Measurements from ENCODE around the gene C1orf159. TPM values are rescaled to one million over a fixed set of nuclear protein-coding genes. Genes with fewer than 3 reads are reported as not detected.

Gene C1orf159
- total RNA-seq, 2 experiments from 2014 or later = 11.1 to 11.3 TPM

- intact Hi-C loops (cut with DNase I, micrococcal nuclease) = no loop called here
- no peak for TF ChIP-seq CTCF (IDR thresholded peaks at IDR 0.05)
- no peak overlapping the region for H3K4me3 ChIP-seq (ENCODE audit: low read length)
- ChIA-PET CTCF (no interaction called here), POLR2A (no interaction called here)
- DNase-seq (peak in 3 of 14 experiments; percentile 1 to 28 (median 4)), ATAC-seq (ENCODE audit: poor library complexity) (no peak)
- Mint-ChIP-seq H3K4me1 (ENCODE audit: low read depth) (no peaks in the 10 kb centered on the region), H3K9me3 (no peaks in the 10 kb centered on the region), H3K27ac (no peak overlapping the region), H3K36me3 (ENCODE audit: low read depth) (no peaks in the 10 kb centered on the region), H3K27me3 (no peaks in the 10 kb centered on the region), H3K4me3 (no peak overlapping the region)
- H3K27ac ChIP-seq (ENCODE audit: low read depth in 1 of 2, low read length in 2 of 2) = no peak overlapping the region
- H3K27me3 ChIP-seq (ENCODE audit: control insufficient read depth in 1 of 2, insufficient read depth in 2 of 2, low read length in 2 of 2) = peaks cover 4 to 7% of the 10 kb centered on the region in 2 experiments
- peaks cover 14% of the 10 kb centered on the region for H3K4me1 ChIP-seq (ENCODE audit: insufficient read depth, low read length)
- no peaks in the 10 kb centered on the region for H3K36me3 ChIP-seq (ENCODE audit: insufficient read depth, low read length)
- H3K9me3 ChIP-seq (ENCODE audit: control insufficient read depth in 1 of 2, insufficient read depth in 1 of 2, low read length in 2 of 2) = peaks cover 0 to 3% of the 10 kb centered on the region in 2 experiments
These were observed 33.0 kb downstream of the C1orf159 start for GRCh38 chr1:1082776-1083415.

GRCh38 chr1:1082239-1082775, 33.6 kb downstream of the C1orf159 start:
- Mint-ChIP-seq H3K4me3 (no peak overlapping the region), H3K27me3 (no peaks in the 10 kb centered on the region), H3K4me1 (ENCODE audit: low read depth) (no peaks in the 10 kb centered on the region), H3K27ac (no peak overlapping the region), H3K9me3 (no peaks in the 10 kb centered on the region), H3K36me3 (ENCODE audit: low read depth) (no peaks in the 10 kb centered on the region)
- H3K4me1 ChIP-seq (ENCODE audit: insufficient read depth, low read length) = peaks cover 14% of the 10 kb centered on the region
- H3K36me3 ChIP-seq (ENCODE audit: insufficient read depth, low read length) = no peaks in the 10 kb centered on the region
- peaks cover 4 to 7% of the 10 kb centered on the region in 2 experiments for H3K27me3 ChIP-seq (ENCODE audit: control insufficient read depth in 1 of 2, insufficient read depth in 2 of 2, low read length in 2 of 2)
- H3K9me3 ChIP-seq (ENCODE audit: control insufficient read depth in 1 of 2, insufficient read depth in 1 of 2, low read length in 2 of 2) = peaks cover 0 to 3% of the 10 kb centered on the region in 2 experiments
- H3K27ac ChIP-seq (ENCODE audit: low read depth in 1 of 2, low read length in 2 of 2) = no peak overlapping the region
- peak in 2 of 14 experiments; percentile 0 to 22 for DNase-seq
- POLR2A ChIA-PET = no interaction called here
- TF ChIP-seq CTCF (IDR thresholded peaks at IDR 0.05) = no peak
- H3K4me3 ChIP-seq (ENCODE audit: low read length) = no peak overlapping the region
- CTCF ChIA-PET = interaction anchor here (0.7 kb wide), 1 partner anchor 93 kb away, joined by 3 read pairs; no protein-coding TSS in a partner anchor
- intact Hi-C loops (cut with DNase I, micrococcal nuclease) = no loop called here
- no peak for ATAC-seq (ENCODE audit: poor library complexity)

- CTCF ChIA-PET = interaction anchor here (0.7 kb wide), 1 partner anchor 93 kb away, joined by 3 read pairs; no protein-coding TSS in a partner anchor
- Histone ChIP-seq H3K27me3 (ENCODE audit: control insufficient read depth in 1 of 2, insufficient read depth in 2 of 2, low read length in 2 of 2) (peaks cover 4 to 7% of the 10 kb centered on the region in 2 experiments), H3K9me3 (ENCODE audit: control insufficient read depth in 1 of 2, insufficient read depth in 1 of 2, low read length in 2 of 2) (peaks cover 0 to 3% of the 10 kb centered on the region in 2 experiments), H3K4me1 (ENCODE audit: insufficient read depth, low read length) (peaks cover 14% of the 10 kb centered on the region), H3K27ac (ENCODE audit: low read depth in 1 of 2, low read length in 2 of 2) (no peak overlapping the region), H3K36me3 (ENCODE audit: insufficient read depth, low read length) (no peaks in the 10 kb centered on the region), H3K4me3 (ENCODE audit: low read length) (no peak overlapping the region)
- H3K27me3 Mint-ChIP-seq = no peaks in the 10 kb centered on the region
- no peak overlapping the region for H3K27ac Mint-ChIP-seq
- POLR2A ChIA-PET = no interaction called here
- H3K4me3 Mint-ChIP-seq = no peak overlapping the region
- H3K9me3 Mint-ChIP-seq = no peaks in the 10 kb centered on the region
- H3K4me1 Mint-ChIP-seq (ENCODE audit: low read depth) = no peaks in the 10 kb centered on the region
- peak in 4 of 14 experiments; percentile 1 to 26 (median 4) for DNase-seq
- TF ChIP-seq CTCF (IDR thresholded peaks at IDR 0.05) = no peak
- no peaks in the 10 kb centered on the region for H3K36me3 Mint-ChIP-seq (ENCODE audit: low read depth)
- intact Hi-C loops (cut with DNase I, micrococcal nuclease) = no loop called here
- ATAC-seq (ENCODE audit: poor library complexity) = no peak
These were observed 34.3 kb downstream of the C1orf159 start for GRCh38 chr1:1081311-1082238.
